ENCODE data around the gene NUP88. TPM values are rescaled to one million over a fixed set of nuclear protein-coding genes. Genes with fewer than 3 reads are reported as not detected.

The NUP88 gene
- total and polyA plus RNA-seq, 4 donors, result 28.2 to 56.5 (median 46.9) TPM

DNA sequence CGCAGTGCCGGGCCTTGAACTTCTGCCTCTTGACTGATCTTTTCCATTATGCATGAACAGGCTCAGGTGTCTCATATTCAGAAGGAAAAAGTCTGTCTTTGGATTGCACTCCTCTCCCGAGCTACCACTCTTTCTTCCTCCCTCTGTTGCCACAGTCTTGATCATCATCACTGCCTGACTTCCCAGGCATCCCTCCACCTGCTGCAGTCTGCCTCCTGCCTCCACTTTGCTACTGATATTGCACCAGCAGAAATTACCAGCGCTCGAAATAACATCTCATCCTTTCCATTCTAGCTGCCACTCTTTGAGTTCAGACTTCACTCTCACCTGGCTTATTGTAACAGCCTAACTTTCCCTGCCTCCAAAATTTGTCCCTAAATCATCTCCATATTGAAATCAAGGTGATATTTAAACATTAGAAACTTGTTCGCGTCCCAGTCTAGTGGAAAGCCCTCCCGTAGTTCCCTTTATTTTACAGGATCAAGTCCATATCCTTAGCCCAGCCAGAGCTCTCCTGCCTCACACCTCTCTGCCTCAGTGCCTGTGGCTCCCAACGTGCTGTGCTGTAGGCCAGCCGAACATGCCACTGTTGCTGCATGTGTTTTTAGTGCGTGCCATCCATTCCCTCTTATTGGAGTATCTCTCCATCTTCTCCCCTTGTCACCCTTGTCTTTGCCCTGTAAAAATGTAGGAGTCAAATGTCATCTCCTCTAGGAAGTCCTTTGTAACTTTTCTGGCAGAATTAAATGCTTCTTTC is 39.9 kb downstream of the NUP88 start:
- H3K27me3 ChIP-seq (ENCODE audit: control insufficient read depth in 1 of 2, insufficient read depth in 2 of 2, low read length in 1 of 2), result no peaks in the 10 kb centered on the region
- ATAC-seq (ENCODE audit: low FRiP score), result no peak
- no peak overlapping the region for H3K4me3 ChIP-seq (ENCODE audit: low read length in 2 of 2)
- no peak for DNase-seq
- H3K4me1 ChIP-seq (ENCODE audit: control insufficient read depth in 1 of 2, insufficient read depth in 2 of 2, low read length in 2 of 2), result no peaks in the 10 kb centered on the region
- no peak overlapping the region for H3K27ac ChIP-seq (ENCODE audit: low read depth in 1 of 2, low read length in 2 of 2)
- 86% methylated on average over 11 of the region's 11 CpGs for WGBS, 2 donors
- peaks cover 6 to 13% of the 10 kb centered on the region in 2 donors for H3K36me3 ChIP-seq (ENCODE audit: control insufficient read depth in 1 of 2, insufficient read depth in 2 of 2, low read length in 1 of 2)
- intact Hi-C loops (cut with DNase I), result loop anchor here in 1 of 2 donors (5.0 kb wide), 1 partner anchor 1063 kb away; the partner anchor contains the start of gene PIMREG
- no peaks in the 10 kb centered on the region for H3K9me3 ChIP-seq (ENCODE audit: control insufficient read depth, low read length)

DNA sequence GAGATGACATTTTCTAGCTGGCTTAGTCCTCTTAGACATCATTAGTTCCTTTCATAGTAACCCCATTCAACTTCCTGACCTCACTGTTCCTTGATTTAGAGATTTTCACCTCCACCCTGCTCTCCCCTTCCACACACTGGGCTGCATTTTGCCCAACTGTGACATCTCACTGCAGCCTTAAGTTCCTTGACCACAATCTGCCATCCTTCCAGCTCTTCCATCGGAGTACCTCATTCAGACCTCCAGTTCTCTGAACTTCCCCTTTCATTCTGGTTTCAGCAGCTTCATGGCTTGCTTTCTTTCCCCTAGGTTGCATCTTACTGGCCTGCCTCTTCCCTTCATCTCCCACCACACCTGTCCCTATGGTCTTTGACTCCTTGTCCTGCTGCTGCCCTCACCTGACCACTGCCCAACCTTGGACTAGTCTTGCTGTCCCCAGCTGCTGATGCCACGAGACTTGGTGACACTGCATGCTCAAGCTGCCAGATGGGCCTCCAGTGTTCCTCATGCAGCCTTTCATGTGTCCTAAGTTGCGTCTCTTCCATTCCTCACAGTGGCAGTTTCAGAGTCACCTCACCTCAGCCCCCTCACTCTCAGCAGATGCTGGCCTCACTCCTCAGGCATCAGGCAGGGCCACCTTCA is 40.8 kb downstream of the NUP88 start:
- DNase-seq, result no peak
- Histone ChIP-seq H3K9me3 (ENCODE audit: control insufficient read depth, low read length) (no peaks in the 10 kb centered on the region), H3K27ac (ENCODE audit: low read depth in 1 of 2, low read length in 2 of 2) (no peak overlapping the region), H3K27me3 (ENCODE audit: control insufficient read depth in 1 of 2, insufficient read depth in 2 of 2, low read length in 1 of 2) (no peaks in the 10 kb centered on the region), H3K4me1 (ENCODE audit: control insufficient read depth in 1 of 2, insufficient read depth in 2 of 2, low read length in 2 of 2) (no peaks in the 10 kb centered on the region), H3K36me3 (ENCODE audit: control insufficient read depth in 1 of 2, insufficient read depth in 2 of 2, low read length in 1 of 2) (peaks cover 6 to 14% of the 10 kb centered on the region in 2 donors), H3K4me3 (ENCODE audit: low read length in 2 of 2) (no peak overlapping the region)
- intact Hi-C loops (cut with DNase I), result loop anchor here in 1 of 2 donors (5.0 kb wide), 1 partner anchor 1064 kb away; the partner anchor contains the start of gene PIMREG
- ATAC-seq (ENCODE audit: low FRiP score), result no peak
- 87 to 91% methylated on average over 3 of the region's 3 CpGs for WGBS, 2 donors

- H3K36me3 ChIP-seq (ENCODE audit: control insufficient read depth in 1 of 2, insufficient read depth in 2 of 2, low read length in 1 of 2), result peaks cover 2 to 6% of the 10 kb centered on the region in 2 donors
- intact Hi-C loops (cut with DNase I), result no loop called here
- H3K9me3 ChIP-seq (ENCODE audit: control insufficient read depth, low read length), result no peaks in the 10 kb centered on the region
- ATAC-seq (ENCODE audit: low FRiP score) (no peak), DNase-seq (no peak)
- no peak overlapping the region for H3K4me3 ChIP-seq (ENCODE audit: low read length in 2 of 2)
- WGBS, 2 donors, result 67 to 73% methylated on average over 6 of the region's 6 CpGs
- no peaks in the 10 kb centered on the region for H3K27me3 ChIP-seq (ENCODE audit: control insufficient read depth in 1 of 2, insufficient read depth in 2 of 2, low read length in 1 of 2)
- no peak overlapping the region for H3K27ac ChIP-seq (ENCODE audit: low read depth in 1 of 2, low read length in 2 of 2)
- no peaks in the 10 kb centered on the region for H3K4me1 ChIP-seq (ENCODE audit: control insufficient read depth in 1 of 2, insufficient read depth in 2 of 2, low read length in 2 of 2)
These were observed 46.4 kb downstream of the NUP88 start for GRCh38 chr17:5373112-5373511.

- ATAC-seq (ENCODE audit: low FRiP score), result no peak
- no peak overlapping the region for H3K27ac ChIP-seq (ENCODE audit: low read depth in 1 of 2, low read length in 2 of 2)
- 92 to 96% methylated on average over 4 of the region's 4 CpGs for whole genome bisulfite sequencing, 2 donors
These were observed 49.1 kb downstream of the NUP88 start for GRCh38 chr17:5370411-5370810.

DNA sequence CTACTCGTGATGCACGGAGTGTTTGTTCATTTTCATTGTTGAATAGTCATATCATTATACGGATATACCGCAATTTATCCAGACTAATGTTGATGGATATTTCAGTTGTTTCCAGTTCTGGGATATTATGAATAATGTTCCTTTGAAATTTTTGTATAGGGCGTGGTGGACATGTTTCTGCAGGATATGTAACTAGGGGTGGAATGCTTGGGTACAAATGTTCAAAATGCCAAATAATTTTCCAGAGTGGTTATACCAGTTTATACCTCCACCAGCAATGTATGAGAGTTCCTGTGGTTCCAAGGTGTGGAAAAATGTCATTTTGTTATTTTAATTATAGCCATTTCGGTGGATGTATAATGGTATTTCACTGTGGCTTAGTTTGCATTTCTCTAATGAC is 53.6 kb downstream of the NUP88 start:
- intact Hi-C loops (cut with DNase I), result no loop called here
- Histone ChIP-seq H3K36me3 (ENCODE audit: control insufficient read depth in 1 of 2, insufficient read depth in 2 of 2, low read length in 1 of 2) (peaks cover 0 to 11% of the 10 kb centered on the region in 2 donors), H3K27me3 (ENCODE audit: control insufficient read depth in 1 of 2, insufficient read depth in 2 of 2, low read length in 1 of 2) (no peaks in the 10 kb centered on the region), H3K9me3 (ENCODE audit: control insufficient read depth, low read length) (no peaks in the 10 kb centered on the region), H3K4me1 (ENCODE audit: control insufficient read depth in 1 of 2, insufficient read depth in 2 of 2, low read length in 2 of 2) (no peaks in the 10 kb centered on the region), H3K27ac (ENCODE audit: low read depth in 1 of 2, low read length in 2 of 2) (no peak overlapping the region), H3K4me3 (ENCODE audit: low read length in 2 of 2) (no peak overlapping the region)
- 84 to 95% methylated on average over 6 of the region's 6 CpGs for WGBS, 2 donors
- no peak for DNase-seq
- no peak for ATAC-seq (ENCODE audit: low FRiP score)

More at GRCh38 chr17:5370411-5370810, 49.1 kb downstream of the NUP88 start:
- H3K4me3 ChIP-seq (ENCODE audit: low read length in 2 of 2), result no peak overlapping the region
- no peaks in the 10 kb centered on the region for H3K4me1 ChIP-seq (ENCODE audit: control insufficient read depth in 1 of 2, insufficient read depth in 2 of 2, low read length in 2 of 2)
- no peaks in the 10 kb centered on the region for H3K27me3 ChIP-seq (ENCODE audit: control insufficient read depth in 1 of 2, insufficient read depth in 2 of 2, low read length in 1 of 2)
- peaks cover 2 to 3% of the 10 kb centered on the region in 2 donors for H3K36me3 ChIP-seq (ENCODE audit: control insufficient read depth in 1 of 2, insufficient read depth in 2 of 2, low read length in 1 of 2)
- no peak for DNase-seq
- intact Hi-C loops (cut with DNase I), result no loop called here
- no peaks in the 10 kb centered on the region for H3K9me3 ChIP-seq (ENCODE audit: control insufficient read depth, low read length)

- Histone ChIP-seq H3K4me3 (ENCODE audit: low read length in 2 of 2) (no peak overlapping the region), H3K27me3 (ENCODE audit: control insufficient read depth in 1 of 2, insufficient read depth in 2 of 2, low read length in 1 of 2) (no peaks in the 10 kb centered on the region), H3K4me1 (ENCODE audit: control insufficient read depth in 1 of 2, insufficient read depth in 2 of 2, low read length in 2 of 2) (no peaks in the 10 kb centered on the region), H3K36me3 (ENCODE audit: control insufficient read depth in 1 of 2, insufficient read depth in 2 of 2, low read length in 1 of 2) (peaks cover 0 to 11% of the 10 kb centered on the region in 2 donors), H3K9me3 (ENCODE audit: control insufficient read depth, low read length) (no peaks in the 10 kb centered on the region), H3K27ac (ENCODE audit: low read depth in 1 of 2, low read length in 2 of 2) (no peak overlapping the region)
- intact Hi-C loops (cut with DNase I), result no loop called here
- no peak for DNase-seq
- ATAC-seq (ENCODE audit: low FRiP score), result no peak
These were observed 54.8 kb downstream of the NUP88 start for GRCh38 chr17:5364696-5365095.

- peaks cover 0 to 11% of the 10 kb centered on the region in 2 donors for H3K36me3 ChIP-seq (ENCODE audit: control insufficient read depth in 1 of 2, insufficient read depth in 2 of 2, low read length in 1 of 2)
- ATAC-seq (ENCODE audit: low FRiP score) (no peak), DNase-seq (no peak)
- no peaks in the 10 kb centered on the region for H3K9me3 ChIP-seq (ENCODE audit: control insufficient read depth, low read length)
- 94 to 96% methylated on average over 6 of the region's 6 CpGs for WGBS, 2 donors
- H3K4me3 ChIP-seq (ENCODE audit: low read length in 2 of 2), result no peak overlapping the region
- H3K4me1 ChIP-seq (ENCODE audit: control insufficient read depth in 1 of 2, insufficient read depth in 2 of 2, low read length in 2 of 2), result no peaks in the 10 kb centered on the region
- intact Hi-C loops (cut with DNase I), result no loop called here
- no peak overlapping the region for H3K27ac ChIP-seq (ENCODE audit: low read depth in 1 of 2, low read length in 2 of 2)
- H3K27me3 ChIP-seq (ENCODE audit: control insufficient read depth in 1 of 2, insufficient read depth in 2 of 2, low read length in 1 of 2), result no peaks in the 10 kb centered on the region
These were observed 55.3 kb downstream of the NUP88 start for GRCh38 chr17:5364156-5364555.

- intact Hi-C loops (cut with DNase I), result no loop called here
- Histone ChIP-seq H3K4me3 (ENCODE audit: low read length in 2 of 2) (no peak overlapping the region), H3K27me3 (ENCODE audit: control insufficient read depth in 1 of 2, insufficient read depth in 2 of 2, low read length in 1 of 2) (no peaks in the 10 kb centered on the region), H3K9me3 (ENCODE audit: control insufficient read depth, low read length) (no peaks in the 10 kb centered on the region), H3K4me1 (ENCODE audit: control insufficient read depth in 1 of 2, insufficient read depth in 2 of 2, low read length in 2 of 2) (no peaks in the 10 kb centered on the region), H3K27ac (ENCODE audit: low read depth in 1 of 2, low read length in 2 of 2) (no peak overlapping the region), H3K36me3 (ENCODE audit: control insufficient read depth in 1 of 2, insufficient read depth in 2 of 2, low read length in 1 of 2) (peaks cover 4 to 11% of the 10 kb centered on the region in 2 donors)
- no peak for ATAC-seq (ENCODE audit: low FRiP score)
- DNase-seq, result no peak
- WGBS, 2 donors, result 66 to 71% methylated on average over 7 of the region's 7 CpGs
These were observed 57.2 kb downstream of the NUP88 start for GRCh38 chr17:5362162-5362811.

Measured in aorta (tissue), 5 donors.